G401 (cell line): Measurements from ENCODE around the gene GARNL3. TPM values are rescaled to one million over a fixed set of nuclear protein-coding genes. Genes with fewer than 3 reads are reported as not detected.

Source experiments
- DNase-seq: peaks from one replicate; pipeline ENCODE4 v3.0.0-alpha.2; 2015; ENCODE audit warnings: low spot score
- in situ Hi-C: cut with HindIII; loops from 2 replicates; pipeline ENCODE4 v1.10.0; 2016; ENCODE audit warnings: low sequenced_read_pairs, mixed read lengths
- total RNA-seq: library from RNA; depleted of rRNA; stranded (reverse); fragments of >200 nt; shearing (Covaris generic); gene quantifications from 2 replicates; pipeline ENCODE4 v1.2.3, GENCODE V29; 2014

The GARNL3 gene
- total RNA-seq, 1 experiment from 2014 or later: 14.3 TPM

DNA sequence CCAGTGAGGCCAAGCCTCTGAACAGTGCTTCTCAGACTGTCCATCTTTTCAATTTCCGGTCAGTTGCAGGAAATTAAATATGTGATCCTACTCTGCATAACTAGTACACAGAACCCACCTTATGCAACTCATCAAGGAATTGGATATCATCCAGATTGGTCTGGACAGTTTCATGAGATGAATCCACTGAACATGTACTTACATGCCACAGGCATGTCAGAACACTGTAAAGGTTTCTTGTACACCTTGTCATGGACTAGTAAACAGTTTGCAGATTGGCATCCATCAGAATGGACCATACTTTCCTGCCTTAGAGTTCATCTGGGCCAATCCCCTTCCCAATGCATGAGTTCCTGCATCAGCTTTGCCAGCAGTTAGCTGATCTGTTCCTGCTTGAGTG, 30.4 kb downstream of the GARNL3 start:
- in situ Hi-C loops: no loop called here
- no peak for DNase-seq

GRCh38 chr9:127300886-127301447, 36.4 kb downstream of the GARNL3 start:
- in situ Hi-C loops: no loop called here
- DNase-seq: peak; percentile 41

DNA sequence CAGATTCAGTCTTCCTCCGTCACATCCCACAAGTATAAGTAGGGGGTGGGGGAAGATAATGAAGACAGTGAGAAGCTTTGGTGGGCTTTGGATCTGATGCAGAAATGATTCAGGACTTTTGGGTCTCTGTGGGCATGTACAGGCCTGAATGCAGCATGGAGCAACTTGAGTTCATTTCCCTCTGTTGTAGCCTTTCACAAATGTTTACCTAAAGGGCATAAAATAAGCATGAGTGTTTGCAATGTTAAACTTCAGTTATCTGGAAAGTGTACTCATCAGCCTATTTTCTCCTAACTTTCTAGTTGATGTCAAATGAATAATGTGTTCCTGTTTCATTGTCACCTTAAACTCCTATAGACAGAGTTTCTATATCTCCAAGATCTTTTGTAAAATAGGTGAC, 39.3 kb downstream of the GARNL3 start:
- in situ Hi-C loops: no loop called here
- no peak for DNase-seq

GRCh38 chr9:127305206-127305837, 40.7 kb downstream of the GARNL3 start:
- in situ Hi-C loops: no loop called here
- no peak for DNase-seq

GRCh38 chr9:127305838-127306226, 41.3 kb downstream of the GARNL3 start:
- in situ Hi-C loops: no loop called here
- no peak for DNase-seq

GRCh38 chr9:127307802-127308201, 43.2 kb downstream of the GARNL3 start:
- in situ Hi-C loops: no loop called here
- DNase-seq: no peak

GRCh38 chr9:127308652-127309434, 44.3 kb downstream of the GARNL3 start:
- DNase-seq: no peak
- in situ Hi-C loops: no loop called here

DNA sequence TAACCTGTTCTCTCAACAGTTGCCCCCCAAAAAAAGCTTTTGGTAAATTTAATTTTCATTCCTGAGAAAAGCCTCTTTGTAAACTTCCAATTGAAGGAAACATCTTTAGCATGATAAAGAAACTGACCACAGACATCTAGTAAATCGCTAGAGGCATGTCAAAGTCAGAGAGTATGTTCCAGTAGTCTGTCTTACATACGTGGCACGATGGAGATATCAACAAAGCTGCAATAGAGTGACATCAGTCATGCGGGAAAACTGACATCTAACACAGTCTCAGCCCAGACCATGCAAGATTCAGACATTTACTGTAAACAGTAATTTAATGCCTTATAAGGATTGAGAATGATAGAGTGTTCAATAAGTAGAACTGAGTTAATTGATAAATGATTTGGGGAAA, 45.1 kb downstream of the GARNL3 start:
- no peak for DNase-seq
- in situ Hi-C loops: no loop called here

DNA sequence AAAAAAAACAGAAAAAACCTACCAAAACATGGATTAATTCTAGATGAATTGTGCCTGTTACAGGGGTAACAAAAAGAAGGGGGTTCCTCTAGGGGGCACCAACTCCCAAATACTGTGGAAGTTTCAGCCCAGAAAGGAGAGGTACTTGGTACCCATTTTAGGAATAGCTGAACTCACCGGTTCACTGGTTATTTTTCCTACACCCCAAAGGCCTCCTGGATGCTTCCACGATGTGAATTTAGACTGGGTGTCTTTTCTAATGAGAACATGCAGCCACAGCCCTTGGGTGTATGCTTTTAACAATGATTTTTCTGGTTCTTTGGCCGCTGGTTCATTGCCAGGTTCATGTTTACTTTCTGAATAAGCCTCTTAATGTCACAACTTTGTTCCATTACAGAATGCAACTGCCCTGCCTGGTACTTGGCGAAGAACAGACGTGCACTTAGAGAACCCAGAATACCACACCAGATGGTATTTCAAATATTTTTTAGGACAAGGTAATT, 46.7 kb downstream of the GARNL3 start:
- in situ Hi-C loops: no loop called here
- peak; percentile 22 for DNase-seq

- DNase-seq: peak; percentile 81
- in situ Hi-C loops: no loop called here
These were observed 48.5 kb downstream of the GARNL3 start for GRCh38 chr9:127313042-127313560.

GRCh38 chr9:127314911-127315310, 50.3 kb downstream of the GARNL3 start:
- no peak for DNase-seq
- in situ Hi-C loops: no loop called here

- no peak for DNase-seq
- in situ Hi-C loops: no loop called here
These were observed 52.2 kb downstream of the GARNL3 start for GRCh38 chr9:127316586-127317323.

DNA sequence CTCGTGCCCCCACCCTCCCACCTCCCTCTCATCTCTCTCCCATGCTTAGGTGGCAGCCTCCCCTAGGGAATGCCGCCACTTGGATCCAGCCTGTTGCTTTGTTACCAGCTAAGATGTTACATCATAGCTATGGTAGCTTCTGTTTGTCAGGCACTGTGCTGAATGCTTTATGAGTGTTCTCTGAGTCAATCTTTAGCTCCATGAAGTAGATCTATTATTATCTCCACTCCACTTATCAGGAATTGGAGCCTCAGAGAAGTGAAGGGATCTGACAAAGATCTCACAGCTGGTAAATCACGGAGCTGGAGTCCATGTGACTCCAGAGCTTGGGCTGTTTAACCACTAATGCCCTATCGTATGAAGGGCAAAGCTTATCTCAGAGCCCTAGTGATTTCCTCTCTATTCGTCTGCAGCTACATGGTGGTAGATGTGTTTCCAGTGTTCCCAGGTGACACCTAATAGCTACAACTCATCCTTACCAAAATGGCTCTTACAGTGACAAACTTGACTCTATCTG, 54.1 kb downstream of the GARNL3 start:
- in situ Hi-C loops: no loop called here
- DNase-seq: no peak

- in situ Hi-C loops: no loop called here
- DNase-seq: no peak
These were observed 55.0 kb downstream of the GARNL3 start for GRCh38 chr9:127319366-127320114.

DNA sequence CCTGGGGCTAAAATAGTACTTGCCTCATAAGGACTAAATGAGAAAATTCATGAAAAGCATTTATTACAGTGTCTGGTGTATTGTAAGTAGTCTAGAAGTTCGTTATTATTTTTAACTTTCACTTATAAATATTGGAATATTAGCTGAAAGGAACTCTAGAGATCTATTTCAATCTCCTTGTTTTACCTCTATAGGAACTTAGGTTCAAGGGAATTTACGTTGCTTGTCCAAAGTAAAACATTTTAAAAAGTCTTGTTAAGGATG, 55.5 kb downstream of the GARNL3 start:
- in situ Hi-C loops: no loop called here
- DNase-seq: no peak

GRCh38 chr9:127323393-127323792, 58.8 kb downstream of the GARNL3 start:
- in situ Hi-C loops: no loop called here
- DNase-seq: no peak

GRCh38 chr9:127330501-127330900, 65.9 kb downstream of the GARNL3 start:
- in situ Hi-C loops: no loop called here
- DNase-seq: no peak

DNA sequence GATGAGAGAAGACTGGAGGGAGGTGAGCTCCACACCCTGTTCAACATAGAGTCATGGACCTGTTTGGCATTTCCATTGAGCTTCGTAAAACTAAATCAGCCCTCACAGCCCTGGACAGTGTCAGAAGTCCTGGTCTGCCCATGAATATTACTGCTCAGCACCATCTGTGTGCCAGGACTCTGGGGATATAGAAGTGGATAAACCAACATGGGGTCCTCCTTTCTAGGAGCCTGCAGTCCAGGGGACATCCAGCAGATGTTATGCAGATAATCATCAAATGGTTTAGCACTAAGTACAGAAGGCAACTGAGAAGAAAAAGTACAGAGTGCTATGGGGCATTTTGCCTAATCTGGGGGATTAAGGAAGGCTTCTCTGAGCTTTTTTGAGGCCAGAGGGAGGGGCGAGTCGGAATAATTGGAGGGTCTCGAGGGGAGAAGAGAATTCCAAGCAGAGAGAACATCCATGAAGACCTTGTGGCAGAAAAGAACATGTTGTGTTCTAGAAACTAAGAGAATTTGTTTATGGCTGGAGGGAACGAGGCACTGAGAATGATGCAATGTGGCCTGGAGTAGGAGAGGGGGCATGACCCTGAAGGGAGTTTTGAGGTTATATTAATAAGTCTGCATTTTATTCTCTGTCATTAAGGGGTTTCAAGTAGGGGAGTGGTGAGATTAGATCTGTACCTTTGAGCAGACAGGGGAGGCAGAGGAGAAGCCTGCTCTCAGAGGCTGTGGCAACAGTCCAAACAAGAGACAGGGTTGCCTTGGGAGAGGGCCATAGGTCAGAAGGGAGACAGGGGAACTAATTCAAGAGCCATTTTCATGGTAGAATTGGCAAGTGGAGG, 68.9 kb downstream of the GARNL3 start:
- in situ Hi-C loops: no loop called here
- no peak for DNase-seq
